Vagina (tissue), 2 donors: ENCODE data around the gene STK11. TPM values are rescaled to one million over a fixed set of nuclear protein-coding genes. Genes with fewer than 3 reads are reported as not detected.

Experiments
- DNase-seq, 2 donors: peaks; one replicate each; pipeline ENCODE4 v3.0.0-alpha.2; 2017; ENCODE audit errors: extremely low spot score in 2 of 2
- H3K27ac ChIP-seq: fragments of 200-600 bp; sonication (generic); one replicate; pipeline ENCODE4 v1.5.1; 2019
- H3K27me3 ChIP-seq: fragments of 200-600 bp; sonication (generic); one replicate; pipeline ENCODE4 v1.5.1; 2019
- H3K36me3 ChIP-seq, 2 donors: fragments of 200-600 bp; sonication (generic); one replicate each; pipeline ENCODE4 v1.5.1; 2017 to 2019
- H3K4me1 ChIP-seq: fragments of 200-600 bp; sonication (generic); one replicate; pipeline ENCODE4 v1.5.1; 2019
- H3K4me3 ChIP-seq, 2 donors: fragments of 200-600 bp; sonication (generic); 1 replicate in 1 of 2; 2 replicates in 1 of 2; pipeline ENCODE4 v1.5.1; 2016 to 2019
- H3K9me3 ChIP-seq: fragments of 200-600 bp; sonication (generic); one replicate; pipeline ENCODE4 v1.5.1; 2019
- CTCF ChIP-seq, 3 experiments: fragments of 450-650 bp in 2 of 3; fragments of 200-600 bp in 1 of 3; sonication (generic) in 1 of 3; IDR thresholded peaks; one replicate each; pipeline ENCODE4 v1.5.1; 2017 to 2019; ENCODE audit warnings: antibody characterized with exemption in 3 of 3, mild to moderate bottlenecking in 2 of 3, moderate library complexity in 2 of 3
- POLR2A ChIP-seq, 2 donors: fragments of 450-650 bp; IDR thresholded peaks; one replicate each; pipeline ENCODE4 v1.6.1; 2017; ENCODE audit warnings: antibody characterized with exemption in 2 of 2, mild to moderate bottlenecking in 2 of 2, moderate library complexity in 2 of 2
- POLR2AphosphoS5 ChIP-seq, 2 donors: sonication (generic); formaldehyde crosslinking; IDR thresholded peaks; one replicate each; pipeline ENCODE4 v1.9.0; 2017; ENCODE audit warnings: antibody characterized with exemption in 2 of 2, mild to moderate bottlenecking in 2 of 2, low read depth in 1 of 2; ENCODE audit not compliant: insufficient read depth in 1 of 2
- intact Hi-C: fragments of 100-400 bp; cut with DNase I; formaldehyde crosslinking; loops from one replicate; pipeline ENCODE4 v1.15.1; 2023
- total RNA-seq: library from RNA; depleted of rRNA; stranded (reverse); fragments of >200 nt; gene quantifications from one replicate; pipeline ENCODE4 v1.2.3, GENCODE V29; 2016

The STK11 gene
- total RNA-seq, 1 donor from 2014 or later, result 54.5 TPM

- TF ChIP-seq POLR2A (IDR thresholded peaks at IDR 0.05) (no peak), CTCF (IDR thresholded peaks at IDR 0.05) (peak in 1 of 3 experiments; percentile 7), POLR2AphosphoS5 (IDR thresholded peaks at IDR 0.05; ENCODE audit: insufficient read depth in 1 of 2, low read depth in 1 of 2) (no peak)
- peak overlapping the region; percentile 7 to 63 for H3K4me3 ChIP-seq
- intact Hi-C loops, result no loop called here
- H3K4me1 ChIP-seq, result peaks cover 78% of the 10 kb centered on the region
- H3K36me3 ChIP-seq, result peaks cover 0 to 32% of the 10 kb centered on the region in 2 donors
- H3K9me3 ChIP-seq, result no peaks in the 10 kb centered on the region
- peak overlapping the region; percentile 99 for H3K27ac ChIP-seq
- H3K27me3 ChIP-seq, result no peaks in the 10 kb centered on the region
- DNase-seq, result peak in 1 of 2 donors; percentile 92
These were observed 62.9 kb downstream of the STK11 start for GRCh38 chr19:1268226-1269064.

GRCh38 chr19:1269065-1269477, 63.5 kb downstream of the STK11 start, which contains the start of gene CIRBP:
CIRBP (plus strand) TSS chr19:1269332; CDS start chr19:1270934, 1,602 bp downstream.
- TF ChIP-seq POLR2AphosphoS5 (IDR thresholded peaks at IDR 0.05; ENCODE audit: insufficient read depth in 1 of 2, low read depth in 1 of 2) (peak; percentile 78 to 98), POLR2A (IDR thresholded peaks at IDR 0.05) (peak; percentile 45 to 99), CTCF (IDR thresholded peaks at IDR 0.05) (no peak)
- peaks cover 0 to 38% of the 10 kb centered on the region in 2 donors for H3K36me3 ChIP-seq
- intact Hi-C loops, result no loop called here
- no peaks in the 10 kb centered on the region for H3K27me3 ChIP-seq
- peaks cover 84% of the 10 kb centered on the region for H3K4me1 ChIP-seq
- peak in 1 of 2 donors; percentile 100 for DNase-seq
- no peaks in the 10 kb centered on the region for H3K9me3 ChIP-seq
- H3K4me3 ChIP-seq, result peak within 1 kb of the TSS; percentile 63 to 94
- peak within 1 kb of the TSS; percentile 99 for H3K27ac ChIP-seq

- DNase-seq, result peak in 1 of 2 donors; percentile 96
- Histone ChIP-seq H3K9me3 (no peaks in the 10 kb centered on the region), H3K27me3 (no peaks in the 10 kb centered on the region), H3K4me3 (peak overlapping the region; percentile 63 to 94), H3K27ac (peak overlapping the region; percentile 99), H3K36me3 (peaks cover 0 to 44% of the 10 kb centered on the region in 2 donors), H3K4me1 (peaks cover 89% of the 10 kb centered on the region)
- intact Hi-C loops, result loop anchor here (10.0 kb wide), 2 partner anchors 115 to 175 kb away; partner anchors contain the start of gene NDUFS7
- peak in 1 of 3 experiments; percentile 8 for TF ChIP-seq CTCF (IDR thresholded peaks at IDR 0.05)
- TF ChIP-seq POLR2A (IDR thresholded peaks at IDR 0.05), result no peak
These were observed 64.1 kb downstream of the STK11 start for GRCh38 chr19:1269478-1270212.

GRCh38 chr19:1270213-1270853, 64.8 kb downstream of the STK11 start:
- Histone ChIP-seq H3K27me3 (no peaks in the 10 kb centered on the region), H3K36me3 (peaks cover 0 to 48% of the 10 kb centered on the region in 2 donors), H3K27ac (peak overlapping the region; percentile 99), H3K9me3 (no peaks in the 10 kb centered on the region), H3K4me3 (peak overlapping the region; percentile 63 to 94), H3K4me1 (peaks cover 88% of the 10 kb centered on the region)
- intact Hi-C loops, result loop anchor here (10.0 kb wide), 2 partner anchors 114 to 174 kb away; partner anchors contain the start of gene NDUFS7
- no peak for TF ChIP-seq CTCF (IDR thresholded peaks at IDR 0.05)
- TF ChIP-seq POLR2A (IDR thresholded peaks at IDR 0.05), result no peak
- no peak for TF ChIP-seq POLR2AphosphoS5 (IDR thresholded peaks at IDR 0.05; ENCODE audit: insufficient read depth in 1 of 2, low read depth in 1 of 2)
- DNase-seq, result no peak
